Measurements from ENCODE around the gene IRAK2.

DNA sequence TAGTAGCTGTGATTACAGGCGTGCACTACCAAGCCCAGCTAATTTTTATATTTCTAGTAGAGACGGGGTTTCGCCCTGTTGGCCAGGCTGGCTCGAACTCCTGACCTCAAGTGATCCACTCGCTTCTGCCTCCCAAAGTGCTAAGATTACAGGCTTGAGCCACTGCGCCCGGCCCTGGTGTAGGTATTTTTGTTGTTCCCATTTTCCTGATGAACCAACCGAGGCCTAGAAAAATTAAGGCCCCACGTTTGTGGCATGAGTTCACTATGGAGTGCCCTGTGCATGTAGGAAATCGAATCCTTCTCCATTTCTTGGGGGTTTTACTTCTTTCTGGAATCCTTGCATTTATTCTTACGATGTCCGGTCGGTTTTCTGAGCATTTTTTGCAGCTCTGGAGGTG is 69.3 kb downstream of the IRAK2 start:
- TF ChIP-seq POLR2A (IDR thresholded peaks at IDR 0.05): no peak
- TF ChIP-seq, protein P1, sequence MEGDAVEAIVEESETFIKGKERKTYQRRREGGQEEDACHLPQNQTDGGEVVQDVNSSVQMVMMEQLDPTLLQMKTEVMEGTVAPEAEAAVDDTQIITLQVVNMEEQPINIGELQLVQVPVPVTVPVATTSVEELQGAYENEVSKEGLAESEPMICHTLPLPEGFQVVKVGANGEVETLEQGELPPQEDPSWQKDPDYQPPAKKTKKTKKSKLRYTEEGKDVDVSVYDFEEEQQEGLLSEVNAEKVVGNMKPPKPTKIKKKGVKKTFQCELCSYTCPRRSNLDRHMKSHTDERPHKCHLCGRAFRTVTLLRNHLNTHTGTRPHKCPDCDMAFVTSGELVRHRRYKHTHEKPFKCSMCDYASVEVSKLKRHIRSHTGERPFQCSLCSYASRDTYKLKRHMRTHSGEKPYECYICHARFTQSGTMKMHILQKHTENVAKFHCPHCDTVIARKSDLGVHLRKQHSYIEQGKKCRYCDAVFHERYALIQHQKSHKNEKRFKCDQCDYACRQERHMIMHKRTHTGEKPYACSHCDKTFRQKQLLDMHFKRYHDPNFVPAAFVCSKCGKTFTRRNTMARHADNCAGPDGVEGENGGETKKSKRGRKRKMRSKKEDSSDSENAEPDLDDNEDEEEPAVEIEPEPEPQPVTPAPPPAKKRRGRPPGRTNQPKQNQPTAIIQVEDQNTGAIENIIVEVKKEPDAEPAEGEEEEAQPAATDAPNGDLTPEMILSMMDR (IDR thresholded peaks at IDR 0.05): no peak
